Measurements from ENCODE around the gene ACP1. TPM values are rescaled to one million over a fixed set of nuclear protein-coding genes. Genes with fewer than 3 reads are reported as not detected.

ACP1 gene
- polyA plus RNA-seq, 2 of the 4 experiments (the other 2 are of a cell fraction), result 204 to 338 TPM

GRCh38 chr2:286774-287392, 22.1 kb downstream of the ACP1 start:
- TF ChIP-seq ATOH8 (CRISPR knock-in tag; IDR thresholded peaks at IDR 0.05; ENCODE audit: low read depth), result no peak
- TF ChIP-seq NPAS2 (CRISPR knock-in tag; IDR thresholded peaks at IDR 0.05; ENCODE audit: borderline replicate concordance), result no peak
- no peak for TF ChIP-seq HOXB13 (CRISPR knock-in tag; IDR thresholded peaks at IDR 0.05; ENCODE audit: low read depth)
- no peak for TF ChIP-seq POLR2AphosphoS2 (conservative IDR thresholded peaks at IDR 0.05; ENCODE audit: low read length)
- TF ChIP-seq USF2 (IDR thresholded peaks at IDR 0.05), result no peak
- no peak for TF ChIP-seq ELK1 (IDR thresholded peaks at IDR 0.05; ENCODE audit: low read depth, low read length)
- no peak for TF ChIP-seq CBX2 (IDR thresholded peaks at IDR 0.05; ENCODE audit: borderline replicate concordance, low read depth)
- no peak for TF ChIP-seq KDM5A (IDR thresholded peaks at IDR 0.05)
- TF ChIP-seq FOSB (CRISPR knock-in tag; IDR thresholded peaks at IDR 0.05), result no peak
- TF ChIP-seq EHF (CRISPR knock-in tag; IDR thresholded peaks at IDR 0.05), result no peak
- TF ChIP-seq FOSL2 (IDR thresholded peaks at IDR 0.05), result no peak
- no peak for TF ChIP-seq FOSL2 (CRISPR knock-in tag; IDR thresholded peaks at IDR 0.05)
- TF ChIP-seq POLR2A (IDR thresholded peaks at IDR 0.05; ENCODE audit: low read length), result no peak
- no peak for TF ChIP-seq SMC3 (IDR thresholded peaks at IDR 0.05)
- no peak for TF ChIP-seq NR3C1 (IDR thresholded peaks at IDR 0.05)
- no peak for TF ChIP-seq CBX8 (IDR thresholded peaks at IDR 0.05)
- TF ChIP-seq HOXA7 (CRISPR knock-in tag; IDR thresholded peaks at IDR 0.05), result no peak
- WGBS (ENCODE audit: missing lambda C conversion rate), result 73% methylated on average over 20 of the region's 20 CpGs
- POLR2A ChIA-PET, result no interaction called here
- CTCF ChIA-PET, result interaction anchor here (1.6 kb wide), 1 partner anchor 32 kb away, joined by 3 read pairs; no protein-coding TSS in a partner anchor
- peaks cover 16% of the 10 kb centered on the region for H3K4me1 ChIP-seq
- H3K9me3 ChIP-seq, result no peaks in the 10 kb centered on the region
- ATAC-seq, result no peak
- no peak for DNase-seq (ENCODE audit: low read depth in 1 of 2, low spot score in 1 of 2)
- no peak overlapping the region for H3K4me2 ChIP-seq
- H3K27ac ChIP-seq, result no peak overlapping the region
- H3K4me3 ChIP-seq, result no peak overlapping the region
- FAIRE-seq, result no peak

GRCh38 chr2:287471-287885, 22.7 kb downstream of the ACP1 start:
- Histone ChIP-seq H3K4me1 (peaks cover 16% of the 10 kb centered on the region), H3K27ac (no peak overlapping the region), H3K4me3 (no peak overlapping the region; the same call in 2 of the 3 replicates), H3K4me2 (peak overlapping the region; percentile 99), H3K9me3 (no peaks in the 10 kb centered on the region)
- TF ChIP-seq FOXS1 (CRISPR knock-in tag; IDR thresholded peaks at IDR 0.05) (no peak), MYC (IDR thresholded peaks at IDR 0.05; ENCODE audit: borderline replicate concordance, low read length) (no peak), KDM5A (IDR thresholded peaks at IDR 0.05) (no peak), EHF (CRISPR knock-in tag; IDR thresholded peaks at IDR 0.05) (no peak), POLR2A (IDR thresholded peaks at IDR 0.05; ENCODE audit: low read length) (no peak), EHMT2 (IDR thresholded peaks at IDR 0.05; ENCODE audit: low read depth) (no peak), ZSCAN20 (CRISPR knock-in tag; IDR thresholded peaks at IDR 0.05) (no peak), BCL3 (IDR thresholded peaks at IDR 0.05) (no peak), ZC3H11A (IDR thresholded peaks at IDR 0.05) (no peak), HOXB13 (CRISPR knock-in tag; IDR thresholded peaks at IDR 0.05; ENCODE audit: low read depth) (no peak)
- CTCF ChIA-PET, result interaction anchor here (1.6 kb wide), 1 partner anchor 33 kb away, joined by 3 read pairs; no protein-coding TSS in a partner anchor
- DNase-seq (ENCODE audit: low read depth in 1 of 2, low spot score in 1 of 2), result no peak
- 63% methylated on average over 20 of the region's 46 CpGs for WGBS (ENCODE audit: missing lambda C conversion rate)
- FAIRE-seq, result no peak
- POLR2A ChIA-PET, result no interaction called here
- no peak for ATAC-seq
